Limb (tissue), 2 donors: Measurements from ENCODE around the gene IFI35.
"Not testable (repeated sequence)": the region's sequence is repeated elsewhere in the genome, so short reads cannot be mapped to it uniquely, and the experiment has no call there.

Experiments used
- DNase-seq, 2 donors: peaks; one replicate each; pipeline ENCODE4 v3.0.0-alpha.2; 2016; ENCODE audit errors: extremely low spot score in 2 of 2

Gene IFI35

GRCh38 chr17:42997984-42998938 is 8.3 kb upstream of the IFI35 start, which contains the start of gene RPL27:
Gene RPL27 (plus strand): TSS chr17:42998419. CDS start chr17:42998751, 332 bp downstream.
- DNase-seq: peak; percentile 99 to 100

- no peak for DNase-seq
These were observed 7.5 kb upstream of the IFI35 start for GRCh38 chr17:42999003-42999525.

GRCh38 chr17:43000894-43001293 is 5.7 kb upstream of the IFI35 start:
- not testable (repeated sequence) for DNase-seq

- DNase-seq: no peak
These were observed 2.9 kb upstream of the IFI35 start for GRCh38 chr17:43003542-43004172.

GRCh38 chr17:43010667-43011308 is 4.2 kb downstream of the IFI35 start:
- DNase-seq: no peak

GRCh38 chr17:43011728-43012472 is 5.3 kb downstream of the IFI35 start:
- no peak for DNase-seq

GRCh38 chr17:43013296-43013695 is 6.7 kb downstream of the IFI35 start:
- DNase-seq: no peak

GRCh38 chr17:43014020-43014648 is 7.5 kb downstream of the IFI35 start:
- DNase-seq: no peak

GRCh38 chr17:43014649-43015542 is 8.3 kb downstream of the IFI35 start:
- DNase-seq: no peak

- DNase-seq: no peak
These were observed 9.0 kb downstream of the IFI35 start for GRCh38 chr17:43015579-43015978.

- DNase-seq: no peak
These were observed 9.6 kb downstream of the IFI35 start for GRCh38 chr17:43016216-43016615.

GRCh38 chr17:43018008-43018853 is 11.6 kb downstream of the IFI35 start:
- DNase-seq: peak in 1 of 2 donors; percentile 46

- DNase-seq: no peak
These were observed 12.3 kb downstream of the IFI35 start for GRCh38 chr17:43018932-43019331.

GRCh38 chr17:43019418-43019817 is 12.8 kb downstream of the IFI35 start:
- no peak for DNase-seq

- DNase-seq: no peak
These were observed 13.5 kb downstream of the IFI35 start for GRCh38 chr17:43020030-43020621.

- peak in 1 of 2 donors; percentile 78 for DNase-seq
These were observed 14.5 kb downstream of the IFI35 start for GRCh38 chr17:43020789-43021740.
